SK-N-SH treated with all-trans-retinoic acid at 6 μM for 48 hours (cell line): ENCODE data around the gene XPR1.

ENCODE experiments used
- ATAC-seq: fragments of 200-7000 bp; cut with Tn5 transposase; 3 replicates; pipeline ENCODE4 v1.9.1; 2020; ENCODE audit warnings: mild to moderate bottlenecking, moderate library complexity
- ARNTL ChIP-seq: fragments of 450-650 bp; formaldehyde crosslinking; IDR thresholded peaks from 2 replicates; pipeline ENCODE4 v1.5.0; 2020; ENCODE audit warnings: low read depth, mild to moderate bottlenecking, moderate library complexity, borderline replicate concordance
- BACH2 ChIP-seq: fragments of 250-450 bp; sonication (Bioruptor Pico); IDR thresholded peaks from 2 replicates; pipeline ENCODE4 v1.9.0; 2021; ENCODE audit warnings: mild to moderate bottlenecking, borderline replicate concordance
- CSDC2 ChIP-seq: fragments of 250-450 bp; sonication (Bioruptor Pico); IDR thresholded peaks from 2 replicates; pipeline ENCODE4 v1.5.0; 2020; ENCODE audit warnings: mild to moderate bottlenecking, moderate library complexity
- ESRRG ChIP-seq: fragments of 250-450 bp; sonication (Bioruptor Pico); IDR thresholded peaks from 2 replicates; pipeline ENCODE4 v1.6.1; 2021; ENCODE audit warnings: mild to moderate bottlenecking
- GLIS3 ChIP-seq: fragments of 250-450 bp; sonication (Bioruptor Pico); IDR thresholded peaks from 2 replicates; pipeline ENCODE4 v1.5.0; 2020; ENCODE audit warnings: mild to moderate bottlenecking, moderate library complexity
- ISL1 ChIP-seq: fragments of 250-450 bp; sonication (Bioruptor Pico); IDR thresholded peaks from 2 replicates; pipeline ENCODE4 v2.1.2; 2022; ENCODE audit warnings: mild to moderate bottlenecking, moderate library complexity
- OSR1 ChIP-seq: fragments of 250-450 bp; sonication (Bioruptor Pico); IDR thresholded peaks from 2 replicates; pipeline ENCODE4 v1.8.0; 2022; ENCODE audit warnings: moderate library complexity, mild to moderate bottlenecking, inconsistent platforms
- PPARA ChIP-seq: fragments of 250-450 bp; sonication (Bioruptor Pico); IDR thresholded peaks from 2 replicates; pipeline ENCODE4 v1.5.0; 2020; ENCODE audit warnings: mild to moderate bottlenecking, borderline replicate concordance
- RARB ChIP-seq: fragments of 250-450 bp; sonication (Bioruptor Pico); IDR thresholded peaks from 2 replicates; pipeline ENCODE4 v1.8.0; 2021; ENCODE audit warnings: mild to moderate bottlenecking, moderate library complexity
- SNAI2 ChIP-seq: fragments of 250-450 bp; sonication (Bioruptor Pico); IDR thresholded peaks from 2 replicates; pipeline ENCODE4 v1.5.0; 2020; ENCODE audit warnings: mild to moderate bottlenecking, moderate library complexity
- TCF4 ChIP-seq: fragments of 250-450 bp; sonication (Bioruptor Pico); IDR thresholded peaks from 2 replicates; pipeline ENCODE4 v1.8.0; 2021; ENCODE audit warnings: mild to moderate bottlenecking, moderate library complexity, borderline replicate concordance
- TOX ChIP-seq: fragments of 250-450 bp; sonication (Bioruptor Pico); IDR thresholded peaks from 2 replicates; pipeline ENCODE4 v1.8.0; 2021; ENCODE audit warnings: mild to moderate bottlenecking, moderate library complexity, borderline replicate concordance
- ZC3H10 ChIP-seq: fragments of 250-450 bp; sonication (Bioruptor Pico); IDR thresholded peaks from 2 replicates; pipeline ENCODE4 v1.5.1; 2021; ENCODE audit warnings: mild to moderate bottlenecking, moderate library complexity
- ZFP3 ChIP-seq: fragments of 250-450 bp; sonication (Bioruptor Pico); IDR thresholded peaks from 2 replicates; pipeline ENCODE4 v1.5.0; 2020; ENCODE audit warnings: mild to moderate bottlenecking, moderate library complexity
- ZFP30 ChIP-seq: fragments of 450-650 bp; formaldehyde crosslinking; IDR thresholded peaks from 2 replicates; pipeline ENCODE4 v1.5.0; 2022; ENCODE audit warnings: mild to moderate bottlenecking, moderate library complexity
- ZNF565 ChIP-seq: fragments of 450-650 bp; formaldehyde crosslinking; conservative IDR thresholded peaks from 2 replicates; pipeline ENCODE4 v1.5.0; 2020; ENCODE audit warnings: low read depth, mild to moderate bottlenecking, moderate library complexity
- ZNF70 ChIP-seq: fragments of 450-650 bp; formaldehyde crosslinking; IDR thresholded peaks from 2 replicates; pipeline ENCODE4 v1.5.0; 2020; ENCODE audit warnings: mild to moderate bottlenecking, moderate library complexity
- ZNF8 ChIP-seq: fragments of 450-650 bp; formaldehyde crosslinking; IDR thresholded peaks from 2 replicates; pipeline ENCODE4 v1.5.0; 2020; ENCODE audit warnings: mild to moderate bottlenecking, moderate library complexity
- TF ChIP-seq, protein P1 (sequence below): fragments of 250-450 bp; sonication (Bioruptor Pico); IDR thresholded peaks from 2 replicates; pipeline ENCODE4 v1.5.1; 2021; ENCODE audit warnings: mild to moderate bottlenecking, moderate library complexity
- TF ChIP-seq, protein P2 (sequence below): fragments of 250-450 bp; sonication (Bioruptor Pico); IDR thresholded peaks from 2 replicates; pipeline ENCODE4 v1.5.1; 2020; ENCODE audit warnings: low read depth, mild to moderate bottlenecking, moderate library complexity
- TF ChIP-seq, protein P3 (sequence below): fragments of 250-450 bp; sonication (Bioruptor Pico); IDR thresholded peaks from 2 replicates; pipeline ENCODE4 v1.8.0; 2021; ENCODE audit warnings: low read depth, mild to moderate bottlenecking, moderate library complexity, borderline replicate concordance
- TF ChIP-seq, protein P4 (sequence below): fragments of 250-450 bp; sonication (Bioruptor Pico); IDR thresholded peaks from 2 replicates; pipeline ENCODE4 v1.5.0; 2020; ENCODE audit warnings: mild to moderate bottlenecking, moderate library complexity

Gene XPR1

DNA sequence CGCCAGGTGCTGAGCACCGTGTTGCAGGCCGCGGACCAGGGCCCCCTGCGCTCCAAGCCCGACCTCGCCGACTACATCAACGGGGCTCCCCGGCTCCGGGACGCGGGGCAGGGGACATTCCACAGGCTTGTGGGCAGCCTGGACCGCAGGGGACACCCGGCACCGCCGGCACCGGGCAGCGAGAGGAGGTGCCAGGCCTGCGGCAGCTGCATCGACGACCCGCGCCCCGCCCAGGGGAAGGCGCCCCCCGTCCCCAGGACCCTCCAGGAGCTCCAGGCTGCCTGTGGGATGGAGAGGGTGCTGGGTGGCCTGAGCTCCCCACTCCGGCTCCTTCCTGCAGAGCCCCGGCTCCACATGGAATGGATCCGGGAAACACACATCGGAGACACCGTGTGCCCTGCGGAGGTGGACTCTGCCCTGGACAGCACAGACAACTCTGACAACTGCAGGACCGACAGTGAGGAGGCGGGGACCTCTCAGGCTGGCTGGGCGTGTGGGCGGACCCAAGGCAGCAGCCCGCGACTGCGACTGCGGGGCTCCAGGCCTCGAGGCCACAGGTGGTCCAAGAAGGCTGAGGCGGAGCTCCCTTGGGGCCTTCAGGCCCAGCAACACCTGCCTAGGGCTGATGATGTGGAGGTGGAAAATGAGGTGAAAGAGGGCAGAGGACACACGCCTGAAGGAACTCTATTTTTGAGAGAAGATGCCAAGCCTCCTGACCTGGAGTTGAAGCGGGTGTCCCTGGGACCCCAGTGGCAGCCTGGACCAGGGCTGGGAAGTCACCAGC lies 303.7 kb downstream of the XPR1 start:
- no peak for ATAC-seq
- TF ChIP-seq, protein P1, sequence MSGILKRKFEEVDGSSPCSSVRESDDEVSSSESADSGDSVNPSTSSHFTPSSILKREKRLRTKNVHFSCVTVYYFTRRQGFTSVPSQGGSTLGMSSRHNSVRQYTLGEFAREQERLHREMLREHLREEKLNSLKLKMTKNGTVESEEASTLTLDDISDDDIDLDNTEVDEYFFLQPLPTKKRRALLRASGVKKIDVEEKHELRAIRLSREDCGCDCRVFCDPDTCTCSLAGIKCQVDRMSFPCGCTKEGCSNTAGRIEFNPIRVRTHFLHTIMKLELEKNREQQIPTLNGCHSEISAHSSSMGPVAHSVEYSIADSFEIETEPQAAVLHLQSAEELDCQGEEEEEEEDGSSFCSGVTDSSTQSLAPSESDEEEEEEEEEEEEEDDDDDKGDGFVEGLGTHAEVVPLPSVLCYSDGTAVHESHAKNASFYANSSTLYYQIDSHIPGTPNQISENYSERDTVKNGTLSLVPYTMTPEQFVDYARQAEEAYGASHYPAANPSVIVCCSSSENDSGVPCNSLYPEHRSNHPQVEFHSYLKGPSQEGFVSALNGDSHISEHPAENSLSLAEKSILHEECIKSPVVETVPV, result no peak
- no peak for TF ChIP-seq ESRRG
- TF ChIP-seq ZFP3 (CRISPR knock-in tag), result no peak
- TF ChIP-seq PPARA (CRISPR knock-in tag), result no peak
- TF ChIP-seq ARNTL, result no peak
- TF ChIP-seq, protein P2, sequence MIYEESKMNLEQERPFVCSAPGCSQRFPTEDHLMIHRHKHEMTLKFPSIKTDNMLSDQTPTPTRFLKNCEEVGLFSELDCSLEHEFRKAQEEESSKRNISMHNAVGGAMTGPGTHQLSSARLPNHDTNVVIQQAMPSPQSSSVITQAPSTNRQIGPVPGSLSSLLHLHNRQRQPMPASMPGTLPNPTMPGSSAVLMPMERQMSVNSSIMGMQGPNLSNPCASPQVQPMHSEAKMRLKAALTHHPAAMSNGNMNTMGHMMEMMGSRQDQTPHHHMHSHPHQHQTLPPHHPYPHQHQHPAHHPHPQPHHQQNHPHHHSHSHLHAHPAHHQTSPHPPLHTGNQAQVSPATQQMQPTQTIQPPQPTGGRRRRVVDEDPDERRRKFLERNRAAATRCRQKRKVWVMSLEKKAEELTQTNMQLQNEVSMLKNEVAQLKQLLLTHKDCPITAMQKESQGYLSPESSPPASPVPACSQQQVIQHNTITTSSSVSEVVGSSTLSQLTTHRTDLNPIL (CRISPR knock-in tag), result no peak
- TF ChIP-seq ISL1 (CRISPR knock-in tag), result no peak
- TF ChIP-seq ZFP30 (CRISPR knock-in tag), result no peak

DNA sequence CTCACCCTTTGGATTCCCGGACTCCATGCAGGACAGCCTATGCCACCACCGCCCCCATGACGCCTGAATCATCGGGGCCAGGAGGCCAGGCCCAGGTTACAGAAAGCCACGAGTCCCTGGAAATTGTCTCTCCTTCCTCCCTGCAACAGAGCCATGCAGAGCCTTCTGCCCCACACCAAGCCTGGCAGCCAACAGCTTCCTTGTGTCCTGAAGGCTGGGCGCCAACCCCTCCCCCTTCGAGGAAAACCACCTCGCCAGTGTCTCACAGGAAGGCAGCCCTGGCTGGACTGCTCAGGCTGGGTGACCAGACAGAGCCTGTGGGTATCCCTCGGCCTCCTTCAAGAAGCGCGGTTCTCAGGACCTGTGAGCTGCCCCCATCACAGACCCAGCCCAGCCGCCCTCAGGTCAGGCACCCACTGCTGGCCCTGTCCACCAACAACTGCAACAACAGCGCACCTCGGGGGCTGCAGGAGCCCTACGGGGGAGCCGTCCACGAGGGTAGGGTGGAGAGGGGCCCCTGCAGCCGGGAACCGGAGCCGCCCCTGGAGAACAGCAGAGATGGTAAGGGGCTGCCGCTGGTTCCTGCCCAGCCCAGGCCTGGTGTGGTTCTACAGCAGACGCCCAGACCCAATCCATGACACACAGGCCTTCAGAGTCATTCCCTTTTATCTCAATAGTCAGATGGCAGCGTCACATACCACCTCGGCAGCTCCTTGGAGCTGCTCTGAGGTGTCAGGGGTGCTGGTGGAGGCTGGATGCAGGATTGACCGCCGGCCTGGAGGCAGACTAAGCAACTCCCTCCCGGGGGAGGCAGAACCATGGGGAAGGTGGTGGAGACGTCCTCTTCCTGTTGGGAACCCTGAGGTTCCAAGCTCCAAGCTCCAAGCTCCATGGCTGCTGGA lies 304.5 kb downstream of the XPR1 start:
- TF ChIP-seq, protein P3, sequence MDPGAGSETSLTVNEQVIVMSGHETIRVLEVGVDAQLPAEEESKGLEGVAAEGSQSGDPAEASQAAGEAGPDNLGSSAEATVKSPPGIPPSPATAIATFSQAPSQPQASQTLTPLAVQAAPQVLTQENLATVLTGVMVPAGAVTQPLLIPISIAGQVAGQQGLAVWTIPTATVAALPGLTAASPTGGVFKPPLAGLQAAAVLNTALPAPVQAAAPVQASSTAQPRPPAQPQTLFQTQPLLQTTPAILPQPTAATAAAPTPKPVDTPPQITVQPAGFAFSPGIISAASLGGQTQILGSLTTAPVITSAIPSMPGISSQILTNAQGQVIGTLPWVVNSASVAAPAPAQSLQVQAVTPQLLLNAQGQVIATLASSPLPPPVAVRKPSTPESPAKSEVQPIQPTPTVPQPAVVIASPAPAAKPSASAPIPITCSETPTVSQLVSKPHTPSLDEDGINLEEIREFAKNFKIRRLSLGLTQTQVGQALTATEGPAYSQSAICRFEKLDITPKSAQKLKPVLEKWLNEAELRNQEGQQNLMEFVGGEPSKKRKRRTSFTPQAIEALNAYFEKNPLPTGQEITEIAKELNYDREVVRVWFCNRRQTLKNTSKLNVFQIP (CRISPR knock-in tag), result no peak
- TF ChIP-seq, protein P4, sequence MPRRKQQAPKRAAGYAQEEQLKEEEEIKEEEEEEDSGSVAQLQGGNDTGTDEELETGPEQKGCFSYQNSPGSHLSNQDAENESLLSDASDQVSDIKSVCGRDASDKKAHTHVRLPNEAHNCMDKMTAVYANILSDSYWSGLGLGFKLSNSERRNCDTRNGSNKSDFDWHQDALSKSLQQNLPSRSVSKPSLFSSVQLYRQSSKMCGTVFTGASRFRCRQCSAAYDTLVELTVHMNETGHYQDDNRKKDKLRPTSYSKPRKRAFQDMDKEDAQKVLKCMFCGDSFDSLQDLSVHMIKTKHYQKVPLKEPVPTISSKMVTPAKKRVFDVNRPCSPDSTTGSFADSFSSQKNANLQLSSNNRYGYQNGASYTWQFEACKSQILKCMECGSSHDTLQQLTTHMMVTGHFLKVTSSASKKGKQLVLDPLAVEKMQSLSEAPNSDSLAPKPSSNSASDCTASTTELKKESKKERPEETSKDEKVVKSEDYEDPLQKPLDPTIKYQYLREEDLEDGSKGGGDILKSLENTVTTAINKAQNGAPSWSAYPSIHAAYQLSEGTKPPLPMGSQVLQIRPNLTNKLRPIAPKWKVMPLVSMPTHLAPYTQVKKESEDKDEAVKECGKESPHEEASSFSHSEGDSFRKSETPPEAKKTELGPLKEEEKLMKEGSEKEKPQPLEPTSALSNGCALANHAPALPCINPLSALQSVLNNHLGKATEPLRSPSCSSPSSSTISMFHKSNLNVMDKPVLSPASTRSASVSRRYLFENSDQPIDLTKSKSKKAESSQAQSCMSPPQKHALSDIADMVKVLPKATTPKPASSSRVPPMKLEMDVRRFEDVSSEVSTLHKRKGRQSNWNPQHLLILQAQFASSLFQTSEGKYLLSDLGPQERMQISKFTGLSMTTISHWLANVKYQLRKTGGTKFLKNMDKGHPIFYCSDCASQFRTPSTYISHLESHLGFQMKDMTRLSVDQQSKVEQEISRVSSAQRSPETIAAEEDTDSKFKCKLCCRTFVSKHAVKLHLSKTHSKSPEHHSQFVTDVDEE (CRISPR knock-in tag), result no peak
- TF ChIP-seq SNAI2 (CRISPR knock-in tag) (no peak), ZC3H10 (CRISPR knock-in tag) (no peak), ZNF8 (CRISPR knock-in tag) (no peak), ZNF565 (CRISPR knock-in tag) (no peak), ZFP30 (CRISPR knock-in tag) (no peak), ZNF70 (no peak)
- no peak for ATAC-seq

DNA sequence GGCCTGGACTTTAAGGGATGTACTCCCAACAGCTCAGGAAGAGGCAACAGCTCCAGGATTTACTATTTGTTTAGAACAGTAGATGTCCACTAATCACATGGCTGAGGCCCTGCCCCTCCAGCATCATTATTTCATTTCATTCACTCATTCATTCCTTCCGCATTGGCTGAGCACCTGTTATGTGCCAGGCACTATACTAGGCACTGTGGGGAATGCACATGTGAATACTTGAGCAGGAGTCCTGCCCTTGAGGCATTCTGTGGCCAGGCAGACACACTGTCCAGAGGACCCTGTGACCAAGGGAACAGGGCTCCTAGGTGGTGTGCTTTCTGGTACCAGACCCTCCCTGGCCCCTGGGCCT lies 305.2 kb downstream of the XPR1 start:
- ATAC-seq, result no peak
- TF ChIP-seq ZNF565 (CRISPR knock-in tag), result no peak
- TF ChIP-seq, protein P4 (CRISPR knock-in tag), result no peak
- TF ChIP-seq TCF4, result no peak
- no peak for TF ChIP-seq TOX (CRISPR knock-in tag)
- no peak for TF ChIP-seq RARB (CRISPR knock-in tag)
- no peak for TF ChIP-seq PPARA (CRISPR knock-in tag)
- no peak for TF ChIP-seq ZNF70
- no peak for TF ChIP-seq OSR1 (CRISPR knock-in tag)
- TF ChIP-seq CSDC2 (CRISPR knock-in tag), result no peak
- no peak for TF ChIP-seq ARNTL
- TF ChIP-seq, protein P1, result no peak
- TF ChIP-seq ESRRG, result no peak
- TF ChIP-seq SNAI2 (CRISPR knock-in tag), result no peak
- TF ChIP-seq, protein P3 (CRISPR knock-in tag), result no peak
- TF ChIP-seq ISL1 (CRISPR knock-in tag), result no peak
- TF ChIP-seq BACH2, result no peak
- no peak for TF ChIP-seq GLIS3 (CRISPR knock-in tag)
- no peak for TF ChIP-seq ZFP30 (CRISPR knock-in tag)
- no peak for TF ChIP-seq ZNF8 (CRISPR knock-in tag)
